SK-N-MC (cell line): ENCODE results near the gene GABRB3.
"Not testable (repeated sequence)": the region's sequence is repeated elsewhere in the genome, so short reads cannot be mapped to it uniquely, and the experiment has no call there.

Experiments used
- EZH2 ChIP-seq: fragments of 200-600 bp; sonication (generic); IDR thresholded peaks from one replicate; pipeline ENCODE4 v1.6.1; 2017; ENCODE audit warnings: antibody characterized with exemption
- POLR2AphosphoS5 ChIP-seq: IDR thresholded peaks from 2 replicates; pipeline ENCODE4 v1.6.1; 2012; ENCODE audit warnings: mild to moderate bottlenecking, low read depth, low read length, borderline replicate concordance

DNA sequence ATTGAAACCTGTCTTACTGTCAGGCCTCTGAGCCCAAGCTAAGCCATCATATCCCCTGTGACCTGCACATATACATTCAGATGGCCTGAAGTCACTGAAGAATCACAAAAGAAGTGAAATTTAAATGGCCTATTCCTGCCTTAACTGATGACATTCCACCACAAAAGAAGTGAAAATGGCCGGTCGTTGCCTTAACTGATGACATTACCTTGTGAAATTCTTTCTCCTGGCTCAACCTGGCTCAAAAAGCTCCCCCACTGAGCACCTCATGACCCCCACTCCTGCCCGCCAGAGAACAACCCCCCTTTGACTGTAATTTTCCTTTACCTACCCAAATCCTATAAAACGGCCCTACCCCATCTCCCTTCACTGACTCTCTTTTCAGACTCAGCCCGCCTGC is 53.0 kb downstream of the GABRB3 start:
- not testable (repeated sequence) for TF ChIP-seq EZH2, POLR2AphosphoS5
